Glutamatergic neuron (in vitro differentiated cells): ENCODE results near the gene PIK3CD. TPM values are rescaled to one million over a fixed set of nuclear protein-coding genes. Genes with fewer than 3 reads are reported as not detected.

Source experiments
- DNase-seq: peaks from one replicate; pipeline ENCODE4 v3.0.0; 2022
- H3K27ac Mint-ChIP-seq: one replicate; pipeline ENCODE4 v1.8.0; 2020; ENCODE audit warnings: mild to moderate bottlenecking, mixed read lengths, inconsistent platforms; ENCODE audit not compliant: unreplicated experiment
- H3K27me3 Mint-ChIP-seq: one replicate; pipeline ENCODE4 v1.8.0; 2020; ENCODE audit warnings: mild to moderate bottlenecking, moderate library complexity, mixed read lengths, inconsistent platforms; ENCODE audit not compliant: unreplicated experiment
- H3K36me3 Mint-ChIP-seq: one replicate; pipeline ENCODE4 v1.8.0; 2020; ENCODE audit warnings: mild to moderate bottlenecking, mixed read lengths, inconsistent platforms; ENCODE audit not compliant: unreplicated experiment
- H3K4me1 Mint-ChIP-seq: one replicate; pipeline ENCODE4 v1.8.0; 2020; ENCODE audit warnings: mild to moderate bottlenecking, low read depth, mixed read lengths, inconsistent platforms; ENCODE audit not compliant: unreplicated experiment
- H3K4me3 Mint-ChIP-seq: one replicate; pipeline ENCODE4 v1.8.0; 2020; ENCODE audit warnings: mild to moderate bottlenecking, mixed read lengths, inconsistent platforms; ENCODE audit not compliant: unreplicated experiment
- H3K9me3 Mint-ChIP-seq: one replicate; pipeline ENCODE4 v1.8.0; 2020; ENCODE audit warnings: mild to moderate bottlenecking, moderate library complexity, mixed read lengths, inconsistent platforms; ENCODE audit not compliant: unreplicated experiment
- total RNA-seq: library from RNA; stranded (reverse); fragmentation: NEBNext Ultra II Directional; extraction: Animal tissue kit (Norgen Biotek cat#: 25700); gene quantifications from one replicate; pipeline ENCODE4 v1.2.1, GENCODE V29; 2021; ENCODE audit not compliant: unreplicated experiment
- TF ChIP-seq, protein P1 (sequence below): fragments of 200-600 bp; sonication (generic); IDR thresholded peaks from one replicate; pipeline ENCODE4 v1.5.0; 2021; ENCODE audit not compliant: partially characterized antibody, unreplicated experiment

Gene PIK3CD
- total RNA-seq, 1 donor from 2014 or later = 39.4 TPM

- Mint-ChIP-seq H3K27ac (no peak overlapping the region), H3K36me3 (no peaks in the 10 kb centered on the region), H3K27me3 (peaks cover 7% of the 10 kb centered on the region), H3K4me3 (no peak overlapping the region), H3K9me3 (no peaks in the 10 kb centered on the region), H3K4me1 (no peaks in the 10 kb centered on the region)
- TF ChIP-seq, protein P1, sequence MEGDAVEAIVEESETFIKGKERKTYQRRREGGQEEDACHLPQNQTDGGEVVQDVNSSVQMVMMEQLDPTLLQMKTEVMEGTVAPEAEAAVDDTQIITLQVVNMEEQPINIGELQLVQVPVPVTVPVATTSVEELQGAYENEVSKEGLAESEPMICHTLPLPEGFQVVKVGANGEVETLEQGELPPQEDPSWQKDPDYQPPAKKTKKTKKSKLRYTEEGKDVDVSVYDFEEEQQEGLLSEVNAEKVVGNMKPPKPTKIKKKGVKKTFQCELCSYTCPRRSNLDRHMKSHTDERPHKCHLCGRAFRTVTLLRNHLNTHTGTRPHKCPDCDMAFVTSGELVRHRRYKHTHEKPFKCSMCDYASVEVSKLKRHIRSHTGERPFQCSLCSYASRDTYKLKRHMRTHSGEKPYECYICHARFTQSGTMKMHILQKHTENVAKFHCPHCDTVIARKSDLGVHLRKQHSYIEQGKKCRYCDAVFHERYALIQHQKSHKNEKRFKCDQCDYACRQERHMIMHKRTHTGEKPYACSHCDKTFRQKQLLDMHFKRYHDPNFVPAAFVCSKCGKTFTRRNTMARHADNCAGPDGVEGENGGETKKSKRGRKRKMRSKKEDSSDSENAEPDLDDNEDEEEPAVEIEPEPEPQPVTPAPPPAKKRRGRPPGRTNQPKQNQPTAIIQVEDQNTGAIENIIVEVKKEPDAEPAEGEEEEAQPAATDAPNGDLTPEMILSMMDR = no peak
- no peak for DNase-seq
Measured at GRCh38 chr1:9648171-9648570, 3.4 kb upstream of the PIK3CD start.

DNA sequence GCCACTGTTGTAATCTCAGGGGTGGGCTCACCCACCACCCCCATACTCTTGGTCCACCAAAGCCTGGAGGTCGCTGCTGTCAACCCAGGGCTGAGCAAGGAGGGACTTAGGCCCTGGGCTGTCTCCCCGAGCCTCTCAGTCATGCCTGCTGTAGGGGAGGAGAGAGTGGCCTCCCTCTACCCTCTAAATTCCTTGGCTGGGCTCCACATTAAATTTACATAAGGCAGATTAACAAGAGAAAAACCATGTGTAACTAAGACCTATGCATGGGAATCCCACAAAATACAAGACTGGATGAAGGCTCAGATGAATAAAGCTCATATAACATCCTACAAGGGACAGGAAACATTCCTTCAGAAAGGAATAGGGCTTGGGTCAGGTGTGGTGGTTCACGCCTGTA, 1.8 kb upstream of the PIK3CD start:
- no peaks in the 10 kb centered on the region for H3K9me3 Mint-ChIP-seq

DNA sequence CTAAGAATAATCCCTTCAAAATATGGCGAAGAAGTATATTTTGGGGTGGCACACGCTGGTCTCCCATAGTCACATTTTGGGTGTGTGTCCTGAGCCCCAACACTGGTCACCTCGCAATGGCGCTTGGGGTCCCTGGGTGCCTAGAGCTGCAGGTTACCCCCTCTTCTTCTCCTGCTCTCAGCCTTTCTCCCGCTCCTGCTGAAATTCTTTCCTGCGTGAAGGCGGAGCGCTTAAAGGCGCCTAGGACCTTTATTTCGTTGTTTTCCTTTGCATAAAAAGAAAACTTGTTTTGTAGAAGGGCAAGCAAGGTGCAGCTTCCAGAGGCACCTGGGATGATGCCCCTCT, 339 bp upstream of the PIK3CD start:
- no peak for DNase-seq
- H3K36me3 Mint-ChIP-seq = no peaks in the 10 kb centered on the region
- no peak overlapping the region for H3K27ac Mint-ChIP-seq
- peaks cover 7% of the 10 kb centered on the region for H3K27me3 Mint-ChIP-seq
- H3K4me3 Mint-ChIP-seq = peak overlapping the region; percentile 71
- TF ChIP-seq, protein P1 = no peak
- H3K4me1 Mint-ChIP-seq = no peaks in the 10 kb centered on the region
- no peaks in the 10 kb centered on the region for H3K9me3 Mint-ChIP-seq

More for the DNA sequence above, 1.8 kb upstream of the PIK3CD start:
- Mint-ChIP-seq H3K4me1 (no peaks in the 10 kb centered on the region), H3K27ac (no peak overlapping the region), H3K27me3 (peaks cover 7% of the 10 kb centered on the region), H3K36me3 (no peaks in the 10 kb centered on the region), H3K4me3 (no peak overlapping the region)
- TF ChIP-seq, protein P1 = no peak
- no peak for DNase-seq

DNA sequence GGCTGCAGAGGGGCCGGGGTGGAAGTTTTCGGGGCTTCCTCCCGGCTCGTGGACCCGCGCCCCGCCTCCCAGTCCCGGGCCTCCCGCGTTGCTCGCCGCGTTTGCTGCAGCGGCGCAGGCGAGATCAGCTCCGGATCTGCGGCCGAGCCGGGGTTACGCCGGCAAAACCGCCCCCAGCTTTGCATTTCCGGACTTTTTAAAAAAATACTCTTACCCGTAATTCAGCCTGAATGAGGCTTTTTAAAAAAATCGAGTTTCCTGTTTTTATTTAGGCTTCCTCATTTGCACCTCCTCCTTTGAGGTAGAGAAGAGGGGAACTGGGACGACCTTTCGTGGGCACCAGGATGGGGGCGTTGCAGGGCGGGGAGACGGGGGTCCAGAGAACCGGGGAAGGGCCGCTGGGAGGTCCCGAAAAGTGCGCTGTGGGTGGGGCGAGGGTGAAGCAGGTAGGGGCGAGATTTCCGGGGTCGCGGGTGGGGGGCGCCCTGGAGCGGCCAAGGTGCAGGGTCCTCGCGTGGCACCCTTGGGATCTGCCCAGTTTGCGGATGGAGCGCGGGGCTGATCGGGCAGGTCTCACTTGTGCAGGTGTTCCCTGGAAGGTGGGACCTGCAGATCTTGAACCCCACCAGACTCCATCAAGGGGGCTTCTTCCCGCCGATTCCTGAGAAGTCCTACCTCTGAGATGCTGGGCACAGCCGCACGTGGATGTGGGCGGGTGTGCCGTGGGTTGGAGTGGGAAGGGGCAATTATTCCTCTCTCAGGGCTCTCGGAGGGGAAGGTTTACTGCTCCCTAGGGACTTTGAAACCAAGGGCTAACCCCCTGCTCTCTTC, 1.1 kb downstream of the PIK3CD start:
- no peaks in the 10 kb centered on the region for H3K9me3 Mint-ChIP-seq
- peak overlapping the region; percentile 80 for H3K4me3 Mint-ChIP-seq
- H3K4me1 Mint-ChIP-seq = no peaks in the 10 kb centered on the region
- H3K27ac Mint-ChIP-seq = no peak overlapping the region
- TF ChIP-seq, protein P1 = no peak
- no peak for DNase-seq
- peaks cover 8% of the 10 kb centered on the region for H3K27me3 Mint-ChIP-seq
- H3K36me3 Mint-ChIP-seq = no peaks in the 10 kb centered on the region

- DNase-seq = no peak
- no peak overlapping the region for H3K4me3 Mint-ChIP-seq
- TF ChIP-seq, protein P1 = no peak
- H3K9me3 Mint-ChIP-seq = no peaks in the 10 kb centered on the region
- H3K4me1 Mint-ChIP-seq = no peaks in the 10 kb centered on the region
- no peak overlapping the region for H3K27ac Mint-ChIP-seq
- H3K27me3 Mint-ChIP-seq = peaks cover 8% of the 10 kb centered on the region
- H3K36me3 Mint-ChIP-seq = no peaks in the 10 kb centered on the region
Measured at GRCh38 chr1:9653210-9653490, 1.6 kb downstream of the PIK3CD start.
